HUES6 (cell line): Measurements from ENCODE around the gene SYNDIG1.

Source experiments
- H3K27ac ChIP-seq: 2 replicates; pipeline ENCODE4 v1.7.0; 2013; ENCODE audit warnings: low read depth, mild to moderate bottlenecking, low read length, inconsistent platforms
- H3K27me3 ChIP-seq: 2 replicates; pipeline ENCODE4 v1.6.1; 2013; ENCODE audit warnings: low read length; ENCODE audit not compliant: control insufficient read depth, insufficient read depth
- H3K36me3 ChIP-seq: 2 replicates; pipeline ENCODE4 v1.6.1; 2013; ENCODE audit warnings: low read length; ENCODE audit not compliant: control insufficient read depth, insufficient read depth
- H3K4me1 ChIP-seq: 2 replicates; pipeline ENCODE4 v1.6.1; 2013; ENCODE audit warnings: low read length; ENCODE audit not compliant: control insufficient read depth, insufficient read depth
- H3K4me3 ChIP-seq: 2 replicates; pipeline ENCODE4 v1.5.1; 2013; ENCODE audit warnings: low read depth, low read length
- H3K9ac ChIP-seq: one replicate; pipeline ENCODE4 v1.6.1; 2013; ENCODE audit warnings: mild to moderate bottlenecking, low read length
- H3K9me3 ChIP-seq: 2 replicates; pipeline ENCODE4 v1.6.1; 2013; ENCODE audit warnings: low read depth, low read length; ENCODE audit not compliant: control insufficient read depth, insufficient read depth

SYNDIG1 gene

DNA sequence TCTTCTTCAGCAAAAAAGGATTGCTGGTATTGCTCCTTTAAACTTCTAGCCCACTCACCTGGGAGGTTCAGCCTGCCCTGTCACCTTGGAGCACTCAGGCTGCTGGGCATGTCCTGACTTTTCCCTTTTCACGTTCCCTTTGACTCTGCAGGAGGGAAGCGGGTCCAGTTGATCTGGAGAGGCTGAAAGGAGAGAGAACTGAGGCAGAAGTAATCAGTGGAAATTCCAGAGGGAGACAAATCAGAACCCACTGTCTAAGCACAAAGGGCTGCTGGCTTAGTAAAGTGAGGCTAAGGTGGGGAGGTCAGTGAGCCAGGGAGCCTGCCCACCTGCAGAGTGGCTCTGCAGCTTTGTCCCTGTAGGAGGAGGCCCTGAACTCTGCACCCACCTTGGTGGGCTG lies 9.7 kb upstream of the SYNDIG1 start:
- Histone ChIP-seq H3K36me3 (no peaks in the 10 kb centered on the region), H3K4me3 (no peak overlapping the region), H3K9ac (no peak overlapping the region), H3K9me3 (no peaks in the 10 kb centered on the region), H3K27me3 (peaks cover 9% of the 10 kb centered on the region), H3K4me1 (peaks cover 38% of the 10 kb centered on the region), H3K27ac (no peak overlapping the region)

DNA sequence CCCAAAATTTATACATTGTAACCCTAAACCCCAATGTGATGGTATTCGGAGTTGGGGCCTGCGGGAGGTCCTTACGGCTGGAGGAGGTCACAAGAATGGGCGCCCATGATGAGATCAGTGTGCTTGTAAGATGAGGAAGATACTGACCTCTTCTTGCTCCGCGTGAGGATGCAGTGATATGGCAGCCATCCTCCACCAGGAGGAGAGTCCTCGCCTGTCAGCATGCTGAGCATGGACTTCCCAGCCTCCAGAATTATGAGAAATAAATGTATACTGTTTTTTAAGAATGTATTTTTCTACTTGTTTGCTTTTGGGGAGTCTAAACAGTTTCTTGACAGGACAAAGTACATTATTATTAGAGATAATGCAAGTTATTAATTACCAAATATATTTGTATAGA lies 8.7 kb upstream of the SYNDIG1 start:
- Histone ChIP-seq H3K27ac (no peak overlapping the region), H3K9me3 (no peaks in the 10 kb centered on the region), H3K36me3 (no peaks in the 10 kb centered on the region), H3K4me3 (no peak overlapping the region), H3K4me1 (peaks cover 29% of the 10 kb centered on the region), H3K27me3 (peaks cover 18% of the 10 kb centered on the region), H3K9ac (no peak overlapping the region)

DNA sequence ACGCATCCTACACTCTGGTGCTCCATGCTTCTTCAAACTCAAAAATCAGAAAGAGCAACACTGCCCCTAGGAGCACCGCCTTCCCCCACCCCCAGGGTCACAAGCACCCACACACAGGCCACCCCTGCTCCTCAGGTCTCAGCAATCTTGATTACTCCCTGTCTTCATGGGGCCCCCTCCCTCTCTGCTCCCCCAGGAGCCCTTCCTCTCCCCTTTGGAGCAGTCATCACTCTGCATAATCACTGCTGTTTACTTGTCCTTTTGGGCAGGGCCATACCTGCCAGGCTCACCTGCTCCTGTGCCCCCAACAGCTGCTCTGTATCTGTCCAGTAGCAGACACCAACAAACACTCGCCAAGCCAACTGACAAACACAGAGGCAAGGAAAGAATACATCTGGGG lies 7.6 kb upstream of the SYNDIG1 start:
- peaks cover 28% of the 10 kb centered on the region for H3K27me3 ChIP-seq
- no peak overlapping the region for H3K4me3 ChIP-seq
- no peaks in the 10 kb centered on the region for H3K36me3 ChIP-seq
- H3K27ac ChIP-seq: no peak overlapping the region
- peaks cover 24% of the 10 kb centered on the region for H3K4me1 ChIP-seq
- H3K9me3 ChIP-seq: no peaks in the 10 kb centered on the region
- no peak overlapping the region for H3K9ac ChIP-seq

DNA sequence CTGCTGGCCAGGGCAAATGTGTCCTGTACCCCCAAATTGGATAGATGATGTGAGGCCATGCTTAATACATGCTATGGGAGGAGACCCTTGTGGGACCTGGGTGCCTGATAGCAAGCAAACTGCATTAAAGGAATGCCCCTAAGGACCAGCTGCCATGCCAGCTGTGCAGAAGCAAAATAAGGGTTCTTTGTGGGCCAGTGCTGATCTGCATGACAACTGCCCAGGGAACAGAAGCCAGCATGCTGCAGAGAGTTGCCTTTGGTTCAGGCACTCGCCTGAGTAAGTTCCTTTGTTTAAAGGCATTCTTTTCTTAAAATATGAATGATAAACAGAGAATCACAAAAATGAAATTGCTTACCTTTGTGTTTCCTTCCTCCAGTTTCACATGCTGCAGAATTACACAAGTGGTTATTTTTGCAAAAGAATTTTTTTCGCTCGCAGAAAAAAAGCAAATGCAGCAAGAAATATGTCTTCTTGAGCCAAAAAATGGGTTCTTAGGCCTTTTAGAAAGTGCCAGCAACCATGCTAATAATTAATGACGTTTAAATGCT lies 6.9 kb upstream of the SYNDIG1 start:
- Histone ChIP-seq H3K9me3 (no peaks in the 10 kb centered on the region), H3K27ac (no peak overlapping the region), H3K4me1 (peaks cover 29% of the 10 kb centered on the region), H3K27me3 (peaks cover 35% of the 10 kb centered on the region), H3K4me3 (no peak overlapping the region), H3K36me3 (no peaks in the 10 kb centered on the region), H3K9ac (no peak overlapping the region)

DNA sequence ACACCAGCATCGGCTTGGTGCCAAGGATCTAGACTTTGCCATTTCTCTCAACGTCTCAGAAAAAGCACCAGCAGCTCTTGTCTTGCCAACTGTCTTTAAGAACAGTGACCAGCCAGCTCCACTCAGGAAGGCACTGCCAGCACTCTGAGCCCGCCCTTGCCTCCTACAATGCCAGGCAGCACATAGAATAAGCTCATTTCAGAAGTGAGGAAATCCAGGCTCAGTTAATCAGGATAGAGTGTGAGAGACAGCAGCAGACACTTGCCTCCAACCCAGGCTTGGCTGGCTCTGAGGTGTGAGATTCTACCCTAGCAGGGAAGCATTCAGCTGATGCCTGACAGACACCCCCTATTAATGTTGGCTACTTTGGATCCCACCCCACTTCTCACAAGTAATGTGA lies 4.3 kb upstream of the SYNDIG1 start:
- Histone ChIP-seq H3K36me3 (no peaks in the 10 kb centered on the region), H3K9me3 (no peaks in the 10 kb centered on the region), H3K4me3 (no peak overlapping the region), H3K27ac (no peak overlapping the region), H3K27me3 (peaks cover 55% of the 10 kb centered on the region), H3K9ac (no peak overlapping the region), H3K4me1 (peaks cover 42% of the 10 kb centered on the region)

DNA sequence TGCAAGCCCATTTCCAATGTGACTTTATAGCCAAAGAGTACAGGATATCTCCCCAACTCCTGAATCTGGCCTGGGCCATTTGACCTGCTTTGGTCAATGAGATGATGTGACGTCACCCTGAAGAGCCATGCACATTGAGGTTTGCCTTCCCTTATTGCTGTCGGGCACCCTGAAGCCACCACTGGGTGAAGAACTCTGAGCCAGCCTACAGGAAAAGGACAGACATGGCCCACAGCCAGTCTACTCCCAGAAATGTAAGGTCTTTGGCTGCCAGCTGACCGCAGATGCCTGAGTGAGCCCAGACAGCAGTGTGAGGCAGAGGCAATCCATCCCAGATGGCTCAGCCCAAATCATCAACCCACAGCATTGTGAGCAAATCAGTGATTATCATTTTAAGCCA lies 3.7 kb upstream of the SYNDIG1 start:
- H3K9ac ChIP-seq: no peak overlapping the region
- no peak overlapping the region for H3K27ac ChIP-seq
- H3K9me3 ChIP-seq: no peaks in the 10 kb centered on the region
- H3K27me3 ChIP-seq: peaks cover 61% of the 10 kb centered on the region
- H3K4me1 ChIP-seq: peaks cover 44% of the 10 kb centered on the region
- H3K36me3 ChIP-seq: no peaks in the 10 kb centered on the region
- H3K4me3 ChIP-seq: no peak overlapping the region

DNA sequence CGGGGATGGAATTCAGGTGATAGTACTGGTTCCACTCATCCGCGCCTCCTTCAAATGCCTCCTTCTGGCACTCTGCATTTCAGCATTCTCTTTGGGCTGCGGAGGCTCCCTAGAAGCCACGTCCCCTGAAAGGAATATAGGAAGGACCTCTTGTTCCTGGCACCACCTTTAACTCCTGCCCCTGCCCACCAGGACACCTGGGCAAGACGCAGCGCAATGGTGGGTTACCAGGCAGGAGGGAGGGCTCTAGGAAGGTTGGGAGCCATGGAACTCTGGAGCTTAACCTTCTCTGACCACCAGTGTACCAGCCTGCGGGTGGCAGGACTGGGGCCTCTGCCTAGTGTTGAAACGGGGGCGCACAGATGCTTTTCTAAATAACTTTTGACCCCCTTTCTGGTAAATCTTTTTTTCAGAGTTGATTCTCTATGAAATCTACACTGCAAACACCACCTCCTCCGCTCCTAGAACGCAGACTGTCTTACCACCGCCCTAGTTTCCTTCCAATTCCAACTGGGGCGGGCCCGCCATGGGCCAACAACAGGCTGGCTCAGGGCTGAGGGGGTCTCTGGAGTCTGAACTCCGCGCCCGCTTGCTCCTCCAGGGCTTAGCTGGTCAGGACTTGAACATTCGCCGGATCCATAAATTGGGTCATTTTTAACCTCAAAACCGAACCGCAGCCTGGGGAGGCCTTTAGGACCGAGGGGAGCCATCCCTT lies 871 bp upstream of the SYNDIG1 start:
- Histone ChIP-seq H3K27ac (no peak overlapping the region), H3K4me3 (peak overlapping the region; percentile 94), H3K4me1 (peaks cover 22% of the 10 kb centered on the region), H3K27me3 (peaks cover 86% of the 10 kb centered on the region), H3K9ac (peak overlapping the region; percentile 81), H3K36me3 (no peaks in the 10 kb centered on the region), H3K9me3 (no peaks in the 10 kb centered on the region)

DNA sequence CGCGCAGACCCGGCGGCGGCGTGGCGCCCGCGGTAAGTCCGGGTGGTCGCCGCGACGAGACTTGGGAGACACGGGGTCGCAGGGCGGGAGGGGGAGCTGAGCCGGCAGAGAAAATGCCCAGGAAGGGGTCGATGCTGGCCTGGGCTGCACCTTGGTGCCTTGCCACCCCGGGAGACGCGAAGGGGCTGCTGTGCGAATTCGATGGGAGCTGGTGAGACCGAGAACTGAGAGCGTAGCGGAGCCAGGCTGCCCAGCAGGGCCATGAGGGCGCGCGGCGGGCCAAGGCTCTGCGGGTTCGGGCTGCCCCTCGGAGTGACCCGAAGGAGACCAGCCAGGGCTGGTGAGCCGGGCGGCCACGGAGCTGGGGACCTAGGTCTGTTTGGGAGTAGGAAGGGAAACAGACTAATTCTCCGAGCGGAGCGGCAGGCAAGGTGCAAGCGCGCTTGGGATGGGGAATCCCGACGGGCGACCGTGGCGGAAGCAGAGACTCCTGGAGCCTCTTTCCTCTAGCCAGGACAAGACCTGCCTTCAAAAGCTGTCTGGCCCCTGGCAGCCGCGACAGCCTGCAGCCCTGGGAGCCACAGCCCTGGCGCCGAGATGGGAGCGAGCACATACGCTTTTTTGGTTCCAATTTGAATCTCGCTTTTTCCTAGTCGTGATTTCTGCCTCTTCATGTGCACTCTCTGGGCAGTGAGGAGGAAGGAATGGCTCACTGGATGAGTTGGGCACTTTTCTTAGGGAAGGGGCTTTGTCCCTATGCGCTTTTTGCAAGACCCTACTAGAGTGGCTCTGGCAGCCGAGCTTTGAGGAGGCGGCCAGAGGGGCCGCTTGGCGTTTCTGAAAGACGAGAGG lies 691 bp downstream of the SYNDIG1 start:
- Histone ChIP-seq H3K27ac (no peak overlapping the region), H3K4me3 (peak overlapping the region; percentile 94), H3K27me3 (peaks cover 81% of the 10 kb centered on the region), H3K4me1 (peaks cover 20% of the 10 kb centered on the region), H3K9me3 (no peaks in the 10 kb centered on the region), H3K9ac (peak overlapping the region; percentile 81), H3K36me3 (no peaks in the 10 kb centered on the region)

DNA sequence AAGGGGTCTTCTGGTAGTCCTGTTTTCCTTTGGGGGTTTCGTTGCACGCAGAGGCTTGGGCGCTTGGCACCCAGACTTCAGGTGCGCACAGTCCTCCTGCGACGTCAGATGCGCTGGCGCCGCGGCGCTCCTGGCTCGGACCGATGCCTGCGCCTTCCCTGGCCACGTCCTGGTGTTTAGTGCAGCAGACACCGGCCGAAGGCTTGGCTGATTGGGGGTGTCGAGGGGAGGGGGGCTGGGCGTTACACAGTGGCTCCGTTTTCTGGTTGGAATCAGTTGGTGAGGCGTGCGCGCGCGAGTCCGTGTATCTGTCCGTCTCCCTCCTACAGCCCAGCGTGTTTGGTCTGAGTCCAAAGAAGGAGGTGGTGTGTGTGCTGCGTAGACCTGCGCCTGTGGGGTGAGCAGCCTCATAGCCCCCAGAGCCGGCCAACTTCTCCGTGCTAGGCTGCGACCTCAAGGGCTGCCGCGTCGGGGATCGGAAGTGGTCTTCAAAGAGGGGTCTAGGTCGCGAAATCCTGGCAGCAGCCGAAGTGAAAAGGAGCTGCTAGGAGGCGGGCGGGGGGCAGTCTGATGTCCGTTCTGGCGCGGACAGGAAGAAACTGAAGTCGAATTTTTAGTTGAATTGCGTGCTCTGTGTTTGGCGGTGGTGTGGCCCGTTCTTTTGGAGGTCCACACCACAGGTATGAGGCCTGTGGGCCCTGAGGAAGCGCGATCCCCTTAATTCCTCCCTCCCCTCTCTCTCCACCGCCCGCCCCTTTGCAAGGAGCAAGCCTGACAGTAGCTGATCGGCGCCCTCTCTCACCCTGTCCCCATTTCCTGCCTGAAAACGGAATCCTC lies 1.5 kb downstream of the SYNDIG1 start:
- H3K36me3 ChIP-seq: no peaks in the 10 kb centered on the region
- no peak overlapping the region for H3K27ac ChIP-seq
- H3K9me3 ChIP-seq: no peaks in the 10 kb centered on the region
- peak overlapping the region; percentile 81 for H3K9ac ChIP-seq
- peaks cover 20% of the 10 kb centered on the region for H3K4me1 ChIP-seq
- H3K4me3 ChIP-seq: peak overlapping the region; percentile 94
- H3K27me3 ChIP-seq: peaks cover 77% of the 10 kb centered on the region

DNA sequence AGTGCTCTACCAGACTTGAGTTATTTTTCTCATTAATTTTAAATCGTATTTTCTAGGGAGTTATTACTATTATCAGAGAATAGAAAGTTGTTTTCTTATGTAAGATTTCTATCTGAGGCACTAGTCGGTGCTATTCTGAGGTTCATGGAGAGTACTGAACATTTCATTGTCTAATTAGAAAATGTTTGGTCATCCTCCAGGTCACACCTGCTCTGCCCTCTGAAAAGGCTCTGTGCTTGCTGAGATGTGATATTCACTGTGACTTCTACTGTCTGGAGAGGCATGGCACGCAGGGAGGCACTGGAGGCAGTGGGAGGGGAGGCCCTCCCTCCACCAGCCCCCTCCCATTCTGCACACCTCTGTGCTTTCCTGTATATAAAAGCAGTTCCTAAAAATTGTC lies 3.0 kb downstream of the SYNDIG1 start:
- Histone ChIP-seq H3K27me3 (peaks cover 64% of the 10 kb centered on the region), H3K4me3 (no peak overlapping the region), H3K4me1 (peaks cover 17% of the 10 kb centered on the region), H3K9ac (no peak overlapping the region), H3K9me3 (no peaks in the 10 kb centered on the region), H3K27ac (no peak overlapping the region), H3K36me3 (no peaks in the 10 kb centered on the region)
